ENCODE measurements around the gene PGAP1. TPM values are rescaled to one million over a fixed set of nuclear protein-coding genes. Genes with fewer than 3 reads are reported as not detected.
A peak's percentile ranks its signal among the peaks of the same experiment; 100 is the strongest.

The PGAP1 gene
- total RNA-seq, 2 donors from 2014 or later, result 7.9 to 9.0 TPM

DNA sequence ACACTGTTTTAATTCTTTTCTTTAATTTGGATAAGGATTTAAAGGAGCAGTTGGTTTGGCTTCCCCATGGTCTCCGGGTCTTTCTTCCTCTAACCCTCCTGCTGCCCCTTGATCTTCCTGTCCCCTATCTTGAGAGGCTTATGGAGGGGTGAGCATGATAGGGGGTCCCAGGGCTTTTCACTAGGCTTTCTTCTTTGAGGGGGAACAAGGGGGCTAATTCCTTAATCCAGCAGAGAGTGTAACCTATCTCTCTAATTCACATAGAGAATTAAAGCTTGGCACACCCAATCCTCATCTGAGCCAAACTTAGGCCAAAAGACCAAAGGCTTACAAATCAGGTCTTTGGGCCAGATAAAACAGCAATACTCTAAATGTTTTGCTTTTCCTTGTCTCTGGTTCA is 95.8 kb downstream of the PGAP1 start:
- intact Hi-C loops (cut with DNase I), result no loop called here
- DNase-seq (no peak), ATAC-seq (no peak)

DNA sequence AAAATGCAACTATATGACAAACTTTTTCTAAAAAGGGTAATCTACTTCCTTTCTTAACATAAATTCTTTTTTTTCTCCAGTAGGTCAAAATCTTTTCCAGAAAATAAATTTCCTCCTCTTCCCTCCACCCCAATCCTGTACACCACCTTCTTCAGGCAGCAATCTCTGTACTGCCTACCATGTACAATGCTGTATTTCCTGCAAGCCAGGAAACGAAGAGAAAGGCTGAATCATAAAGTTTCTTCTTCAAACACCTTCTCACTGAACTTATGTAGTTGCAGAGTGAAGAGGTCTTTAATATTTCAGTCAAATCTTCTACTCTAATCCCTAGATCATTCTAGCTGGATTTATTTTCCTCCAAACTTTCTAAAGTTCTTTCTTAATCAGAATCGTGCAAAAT is 99.2 kb downstream of the PGAP1 start:
- intact Hi-C loops (cut with DNase I), result no loop called here
- no peak for DNase-seq
- no peak for ATAC-seq

DNA sequence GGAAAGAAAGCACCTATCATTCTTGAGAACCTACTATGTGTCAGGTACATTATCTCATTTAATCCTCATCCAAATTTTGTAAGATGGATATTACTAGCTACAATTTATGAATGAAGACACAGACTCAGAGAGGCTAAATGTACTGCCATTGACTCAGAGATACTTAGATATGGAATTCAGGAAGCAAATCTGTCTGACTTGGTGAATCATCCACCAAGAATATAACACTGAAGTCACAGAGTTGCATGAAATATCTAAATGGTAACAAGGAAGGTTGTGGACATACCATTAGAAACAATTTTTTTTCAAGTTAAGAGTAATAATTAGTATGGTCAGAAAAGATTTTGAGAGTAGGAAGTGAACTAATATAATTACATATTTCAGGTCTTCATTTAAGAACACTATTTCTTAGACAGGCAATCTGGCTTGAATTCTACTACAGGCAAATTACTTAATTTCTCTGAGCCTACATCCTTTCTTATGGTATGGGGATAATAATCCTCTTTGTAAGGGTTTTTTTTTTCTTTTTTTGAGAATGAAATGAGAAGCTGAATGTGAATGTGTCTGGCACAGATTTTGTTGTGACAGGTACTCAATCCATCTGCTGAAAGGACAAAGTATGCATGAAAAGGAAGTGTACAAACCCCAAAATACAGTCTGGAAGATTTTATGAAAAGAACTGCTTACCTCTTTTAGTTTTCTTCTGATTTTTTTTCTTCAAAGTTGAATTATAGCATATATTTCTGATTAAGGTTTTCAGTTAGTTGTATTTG is 102.6 kb downstream of the PGAP1 start:
- no peak for DNase-seq
- intact Hi-C loops (cut with DNase I), result no loop called here
- ATAC-seq, result peak in 1 of 2 donors; percentile 80

DNA sequence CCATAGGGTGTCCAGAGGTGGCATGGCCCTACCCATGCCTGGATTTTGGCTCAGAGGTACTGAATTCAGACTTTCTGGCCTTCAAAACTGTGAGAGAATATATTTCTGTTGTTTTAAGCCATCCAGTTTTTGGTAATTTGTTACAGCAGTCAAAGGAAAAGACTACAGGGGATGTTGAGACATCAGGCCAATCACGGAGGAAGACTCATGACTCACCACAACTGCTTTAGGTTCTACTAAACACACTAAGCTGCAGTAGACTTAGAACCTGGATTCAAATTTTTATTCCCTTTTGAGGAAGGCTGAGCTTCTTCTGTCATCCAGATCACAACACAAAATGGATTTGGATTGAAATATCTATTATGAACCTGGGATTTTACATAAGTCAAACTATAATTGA is 105.3 kb downstream of the PGAP1 start:
- intact Hi-C loops (cut with DNase I), result no loop called here
- DNase-seq (no peak), ATAC-seq (no peak)

DNA sequence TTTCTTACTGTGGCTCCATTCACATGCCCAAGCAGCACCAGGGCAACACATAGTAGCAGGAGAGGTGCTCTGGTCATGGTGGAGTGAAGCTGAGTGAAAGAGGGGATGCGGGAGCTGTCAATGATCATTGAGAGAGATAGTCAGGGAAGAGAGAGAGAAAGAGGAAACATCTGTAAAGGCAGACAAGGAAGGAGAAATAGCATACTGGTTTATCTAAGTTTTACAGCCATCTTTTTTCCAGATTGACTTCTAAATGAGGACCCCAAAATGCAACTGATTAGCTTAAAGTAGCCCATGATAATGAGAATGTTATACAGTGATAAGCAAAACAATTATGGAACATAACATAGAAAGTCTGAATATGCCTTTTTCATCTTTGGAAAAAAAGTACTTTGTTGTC is 117.2 kb downstream of the PGAP1 start, which contains the start of gene C2orf66:
Gene C2orf66 (minus strand): TSS at position 96 of the 400 bp plus-strand sequence. CDS start 19 bp downstream, at position 77.
- ATAC-seq (no peak), DNase-seq (no peak)
- intact Hi-C loops (cut with DNase I), result no loop called here

DNA sequence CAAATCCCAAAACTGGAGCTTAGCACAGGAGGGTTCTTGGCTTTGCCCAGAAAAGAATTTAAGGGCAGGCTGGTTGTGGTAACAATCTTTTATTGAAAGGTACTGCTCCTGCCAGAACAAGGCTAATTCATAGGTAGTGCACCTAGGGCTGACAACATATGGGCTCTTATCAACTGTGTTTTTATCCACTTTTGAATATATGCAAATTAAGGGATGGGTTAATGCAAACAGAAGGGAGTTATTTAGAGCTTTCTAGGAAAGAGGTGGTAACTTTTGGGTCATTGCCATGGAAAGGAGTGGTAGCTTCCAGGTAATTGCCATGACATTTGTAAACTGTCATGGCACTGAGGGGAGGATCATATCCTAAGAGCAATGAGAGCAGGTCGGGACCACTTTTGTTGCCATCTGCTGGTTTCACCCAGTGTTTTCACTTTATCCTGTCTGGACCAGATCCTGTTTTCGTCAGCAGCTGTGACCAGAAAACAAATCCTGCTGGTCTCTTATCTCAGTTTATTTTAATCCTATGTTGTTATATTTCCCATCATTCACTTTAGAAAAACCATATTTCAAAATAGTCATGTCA is 118.3 kb downstream of the PGAP1 start:
- no peak for DNase-seq
- no peak for ATAC-seq
- intact Hi-C loops (cut with DNase I), result no loop called here

DNA sequence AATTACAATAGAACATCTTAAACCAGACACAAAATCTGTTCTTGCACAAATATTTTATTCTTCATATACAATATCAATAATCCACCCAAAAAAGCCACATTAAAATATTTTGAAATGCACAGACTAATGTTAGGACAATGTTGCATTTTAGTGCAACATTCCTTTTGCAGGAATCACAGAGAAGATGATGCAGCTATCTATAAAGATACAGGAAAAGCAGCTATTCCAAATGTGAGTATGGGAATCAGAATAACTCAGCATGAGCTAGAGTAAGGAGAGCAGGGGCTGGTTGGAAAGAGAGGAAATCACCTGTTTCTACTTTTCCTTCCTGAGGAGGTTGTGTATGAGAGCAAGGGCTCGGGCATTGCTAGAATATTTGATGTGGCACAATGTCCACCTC is 122.1 kb downstream of the PGAP1 start:
- ATAC-seq (no peak), DNase-seq (no peak)
- intact Hi-C loops (cut with DNase I), result no loop called here

DNA sequence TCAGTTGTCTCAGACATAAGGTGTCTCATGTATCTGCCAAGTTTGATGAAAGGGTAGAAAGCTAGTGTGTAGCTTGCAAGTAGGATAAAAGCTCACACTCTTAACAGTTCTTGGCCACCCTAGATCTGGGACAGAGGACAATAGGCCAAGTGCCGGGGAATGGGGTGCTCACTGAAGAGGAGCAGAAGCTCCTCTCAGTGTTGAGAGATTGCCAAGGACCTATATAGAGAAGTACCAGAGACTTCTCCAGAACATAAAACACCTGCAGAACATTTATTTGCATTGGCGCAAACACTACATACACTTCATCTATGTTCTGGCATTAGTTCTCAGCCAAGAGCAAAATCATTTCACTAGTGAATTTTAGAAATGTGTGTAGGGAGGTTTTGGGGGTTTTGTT is 124.1 kb downstream of the PGAP1 start:
- intact Hi-C loops (cut with DNase I), result no loop called here
- DNase-seq, result no peak
- no peak for ATAC-seq

DNA sequence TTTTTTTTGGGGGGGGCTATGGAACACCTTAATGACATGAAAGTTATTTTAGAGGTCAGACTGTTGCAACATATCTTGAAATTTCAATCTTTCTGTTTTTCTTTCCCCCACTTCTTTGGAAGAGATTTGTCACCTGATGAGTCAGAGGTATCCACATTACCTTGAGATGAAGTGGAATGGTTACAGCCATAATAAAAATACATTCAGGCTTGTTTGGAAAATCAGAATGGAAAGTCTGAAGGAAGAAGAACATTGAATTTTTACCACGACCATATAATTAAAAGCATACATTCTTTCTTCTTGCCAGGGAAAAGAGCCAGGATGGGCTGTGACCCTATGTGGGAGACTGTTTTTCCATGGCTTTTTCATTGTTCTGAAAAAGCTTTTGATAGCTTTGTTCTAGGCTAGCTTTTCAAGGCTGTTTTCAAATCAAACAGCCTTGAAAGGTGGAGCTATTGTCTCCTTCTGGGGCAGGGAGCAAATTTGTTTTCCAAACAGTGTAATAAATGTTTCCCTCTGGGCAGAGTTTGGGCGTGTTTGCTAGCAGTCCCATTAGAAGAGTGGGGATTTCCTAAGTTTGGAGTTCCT is 124.7 kb downstream of the PGAP1 start:
- DNase-seq (no peak), ATAC-seq (no peak)
- intact Hi-C loops (cut with DNase I), result no loop called here

DNA sequence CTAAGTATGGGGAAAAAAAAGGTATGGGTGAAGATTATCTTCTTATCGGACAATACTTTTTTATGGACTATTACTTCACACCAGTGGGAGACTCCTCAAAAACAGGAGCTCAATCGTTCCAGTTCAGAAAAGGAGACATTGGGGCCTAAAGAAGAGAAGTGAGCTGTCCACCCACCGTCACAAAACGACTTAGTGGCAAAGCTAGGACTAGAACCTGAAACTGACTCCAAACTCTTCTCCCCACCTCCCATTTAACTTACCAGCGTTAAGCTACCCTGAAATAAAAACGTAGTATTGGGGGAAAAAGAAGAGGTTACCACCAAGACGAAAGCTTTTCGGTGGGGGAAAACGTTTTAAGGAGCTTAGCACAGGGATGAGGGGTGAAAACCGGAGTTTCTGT is 127.5 kb downstream of the PGAP1 start:
- intact Hi-C loops (cut with DNase I), result no loop called here
- ATAC-seq (no peak), DNase-seq (no peak)

DNA sequence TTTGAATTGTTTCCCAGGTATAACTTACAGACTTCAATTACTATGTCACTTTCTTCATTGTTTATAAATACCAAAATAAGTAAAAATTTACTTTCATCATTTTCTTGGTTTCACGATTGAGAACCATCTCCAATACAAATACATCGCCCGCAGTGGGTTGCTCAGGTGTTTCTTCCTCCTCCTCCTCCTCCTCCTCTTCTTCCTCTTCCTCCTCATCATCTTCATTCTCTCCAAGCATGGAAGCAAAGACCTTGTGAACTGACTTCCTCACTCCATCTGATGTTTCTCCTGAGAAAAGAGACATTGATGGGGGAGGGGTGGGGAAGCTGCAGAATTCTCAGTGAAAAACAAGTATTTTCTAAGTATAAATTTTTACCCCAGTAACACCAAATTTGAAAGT is 133.6 kb downstream of the PGAP1 start:
- no peak for ATAC-seq
- DNase-seq, result no peak

DNA sequence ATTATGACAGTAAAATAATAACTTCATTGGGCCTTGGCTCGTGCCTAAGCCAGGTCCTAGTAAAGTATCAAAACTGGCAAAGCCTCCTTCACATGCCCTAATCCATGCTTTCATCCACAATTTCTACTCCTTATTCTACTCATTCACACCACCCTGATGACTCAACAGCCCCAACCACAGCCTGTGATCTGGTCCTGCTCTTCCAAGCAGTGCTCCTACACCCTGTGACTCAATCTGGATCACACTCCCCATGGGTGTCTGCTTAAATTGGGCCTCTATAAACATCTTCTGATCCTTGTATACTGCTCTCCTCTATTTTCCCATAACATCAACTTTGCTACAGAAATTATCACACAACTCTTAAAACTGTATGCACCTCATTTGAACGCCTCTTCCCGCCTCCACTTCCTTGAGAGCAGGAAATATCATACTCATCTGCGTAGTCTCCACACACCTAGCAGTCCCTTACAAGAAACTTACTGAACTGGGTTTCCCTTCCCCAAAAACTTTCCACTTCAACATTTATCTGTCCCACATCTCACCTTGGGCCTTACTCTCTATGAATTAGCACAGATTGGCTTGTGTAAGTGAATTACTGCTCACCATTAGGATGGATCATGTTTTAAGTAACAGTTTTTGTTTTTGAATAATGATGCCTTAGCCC is 142.9 kb downstream of the PGAP1 start:
- intact Hi-C loops (cut with DNase I), result loop anchor here in 1 of 2 donors (10.0 kb wide), 1 partner anchor 621 kb away; no protein-coding TSS in a partner anchor
- DNase-seq (no peak), ATAC-seq (peak in 1 of 2 donors; percentile 72)

More for the DNA sequence above, 133.6 kb downstream of the PGAP1 start:
- intact Hi-C loops (cut with DNase I), result no loop called here

Other genes starting within 250 kb of the PGAP1 start
- gene GTF3C3, start 127.0 kb downstream of the PGAP1 start, total RNA-seq, result 10 to 100 TPM; 21.4 to 23.6 TPM
- gene C2orf66, start 117.4 kb downstream of the PGAP1 start, total RNA-seq, result under 1 TPM in 1 of 2 donors, not detected in 1; 0.18 TPM